Loucy (cell line): ENCODE measurements around the gene GAB2.

ENCODE experiments used
- H2AFZ ChIP-seq: fragments of 200-600 bp; sonication (generic); 2 replicates; pipeline ENCODE4 v1.6.0; 2016; ENCODE audit warnings: antibody characterized with exemption, mild to moderate bottlenecking, low read length, moderate library complexity
- H3F3A ChIP-seq: fragments of 200-600 bp; 2 replicates; pipeline ENCODE4 v1.6.0; 2016; ENCODE audit warnings: antibody characterized with exemption, low read depth, mild to moderate bottlenecking
- H3K27me3 ChIP-seq: fragments of 200-600 bp; sonication (generic); 2 replicates; pipeline ENCODE4 v1.6.1; 2014; ENCODE audit warnings: low read length, mild to moderate bottlenecking; ENCODE audit not compliant: insufficient read depth, poor library complexity, severe bottlenecking
- H3K36me3 ChIP-seq: fragments of 200-600 bp; sonication (generic); 2 replicates; pipeline ENCODE4 v1.6.1; 2016; ENCODE audit warnings: low read length; ENCODE audit not compliant: insufficient read depth
- H3K4me1 ChIP-seq: fragments of 200-600 bp; sonication (generic); 2 replicates; pipeline ENCODE4 v1.5.1; 2014; ENCODE audit warnings: low read length, mild to moderate bottlenecking; ENCODE audit not compliant: insufficient read depth, poor library complexity, severe bottlenecking
- H3K4me2 ChIP-seq: fragments of 200-600 bp; sonication (generic); 2 replicates; pipeline ENCODE4 v1.6.0; 2014; ENCODE audit warnings: antibody characterized with exemption, low read length, low read depth, mild to moderate bottlenecking; ENCODE audit not compliant: poor library complexity, severe bottlenecking
- H3K4me3 ChIP-seq: fragments of 200-600 bp; sonication (generic); 2 replicates; pipeline ENCODE4 v1.5.1; 2014; ENCODE audit warnings: low read length, mild to moderate bottlenecking, mixed read lengths; ENCODE audit not compliant: poor library complexity, severe bottlenecking
- H3K79me2 ChIP-seq: fragments of 200-600 bp; sonication (generic); 2 replicates; pipeline ENCODE4 v1.6.1; 2014; ENCODE audit warnings: low read length; ENCODE audit not compliant: insufficient read depth
- H3K9ac ChIP-seq: fragments of 200-600 bp; sonication (generic); 2 replicates; pipeline ENCODE4 v1.6.0; 2014; ENCODE audit warnings: mild to moderate bottlenecking, low read depth, low read length, moderate library complexity; ENCODE audit not compliant: poor library complexity, severe bottlenecking
- H3K9me2 ChIP-seq: fragments of 200-600 bp; sonication (generic); replicated peaks from 2 replicates; pipeline ENCODE4 v1.6.1; 2016; ENCODE audit warnings: low read depth, low read length, mixed read lengths
- H3K9me3 ChIP-seq: fragments of 200-600 bp; sonication (generic); 2 replicates; pipeline ENCODE4 v1.6.1; 2014; ENCODE audit warnings: mild to moderate bottlenecking, antibody characterized with exemption, low read length, low read depth; ENCODE audit not compliant: insufficient read depth
- H4K20me1 ChIP-seq: fragments of 200-600 bp; sonication (generic); 2 replicates; pipeline ENCODE4 v1.6.0; 2014; ENCODE audit warnings: antibody characterized with exemption, low read length, mild to moderate bottlenecking; ENCODE audit not compliant: insufficient read depth, poor library complexity, severe bottlenecking
- EZH2phosphoT487 ChIP-seq: fragments of 200-600 bp; IDR thresholded peaks from 2 replicates; pipeline ENCODE4 v1.6.1; 2018; ENCODE audit warnings: antibody characterized with exemption, mild to moderate bottlenecking, moderate library complexity, borderline replicate concordance
- TF ChIP-seq, protein P1 (sequence below): fragments of 200-600 bp; sonication (generic); conservative IDR thresholded peaks from 2 replicates; pipeline ENCODE4 v1.5.1; 2014; ENCODE audit warnings: mild to moderate bottlenecking, antibody characterized with exemption, low read length

The GAB2 gene

GRCh38 chr11:78218707-78219492 is 198.7 kb downstream of the GAB2 start:
- no peak for TF ChIP-seq EZH2phosphoT487
- TF ChIP-seq, protein P1, sequence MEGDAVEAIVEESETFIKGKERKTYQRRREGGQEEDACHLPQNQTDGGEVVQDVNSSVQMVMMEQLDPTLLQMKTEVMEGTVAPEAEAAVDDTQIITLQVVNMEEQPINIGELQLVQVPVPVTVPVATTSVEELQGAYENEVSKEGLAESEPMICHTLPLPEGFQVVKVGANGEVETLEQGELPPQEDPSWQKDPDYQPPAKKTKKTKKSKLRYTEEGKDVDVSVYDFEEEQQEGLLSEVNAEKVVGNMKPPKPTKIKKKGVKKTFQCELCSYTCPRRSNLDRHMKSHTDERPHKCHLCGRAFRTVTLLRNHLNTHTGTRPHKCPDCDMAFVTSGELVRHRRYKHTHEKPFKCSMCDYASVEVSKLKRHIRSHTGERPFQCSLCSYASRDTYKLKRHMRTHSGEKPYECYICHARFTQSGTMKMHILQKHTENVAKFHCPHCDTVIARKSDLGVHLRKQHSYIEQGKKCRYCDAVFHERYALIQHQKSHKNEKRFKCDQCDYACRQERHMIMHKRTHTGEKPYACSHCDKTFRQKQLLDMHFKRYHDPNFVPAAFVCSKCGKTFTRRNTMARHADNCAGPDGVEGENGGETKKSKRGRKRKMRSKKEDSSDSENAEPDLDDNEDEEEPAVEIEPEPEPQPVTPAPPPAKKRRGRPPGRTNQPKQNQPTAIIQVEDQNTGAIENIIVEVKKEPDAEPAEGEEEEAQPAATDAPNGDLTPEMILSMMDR: no peak
- no peaks in the 10 kb centered on the region for H3K9me3 ChIP-seq
- H3K9ac ChIP-seq: no peak overlapping the region
- no peaks in the 10 kb centered on the region for H3K9me2 ChIP-seq
- no peaks in the 10 kb centered on the region for H3K4me1 ChIP-seq
- no peak overlapping the region for H2AFZ ChIP-seq
- H3K4me3 ChIP-seq: no peak overlapping the region
- H3F3A ChIP-seq: no peaks in the 10 kb centered on the region
- H3K4me2 ChIP-seq: no peak overlapping the region
- no peaks in the 10 kb centered on the region for H3K27me3 ChIP-seq
- no peaks in the 10 kb centered on the region for H3K79me2 ChIP-seq
- H3K36me3 ChIP-seq: no peaks in the 10 kb centered on the region; the same call in 1 of the 2 replicates
- H4K20me1 ChIP-seq: no peaks in the 10 kb centered on the region

DNA sequence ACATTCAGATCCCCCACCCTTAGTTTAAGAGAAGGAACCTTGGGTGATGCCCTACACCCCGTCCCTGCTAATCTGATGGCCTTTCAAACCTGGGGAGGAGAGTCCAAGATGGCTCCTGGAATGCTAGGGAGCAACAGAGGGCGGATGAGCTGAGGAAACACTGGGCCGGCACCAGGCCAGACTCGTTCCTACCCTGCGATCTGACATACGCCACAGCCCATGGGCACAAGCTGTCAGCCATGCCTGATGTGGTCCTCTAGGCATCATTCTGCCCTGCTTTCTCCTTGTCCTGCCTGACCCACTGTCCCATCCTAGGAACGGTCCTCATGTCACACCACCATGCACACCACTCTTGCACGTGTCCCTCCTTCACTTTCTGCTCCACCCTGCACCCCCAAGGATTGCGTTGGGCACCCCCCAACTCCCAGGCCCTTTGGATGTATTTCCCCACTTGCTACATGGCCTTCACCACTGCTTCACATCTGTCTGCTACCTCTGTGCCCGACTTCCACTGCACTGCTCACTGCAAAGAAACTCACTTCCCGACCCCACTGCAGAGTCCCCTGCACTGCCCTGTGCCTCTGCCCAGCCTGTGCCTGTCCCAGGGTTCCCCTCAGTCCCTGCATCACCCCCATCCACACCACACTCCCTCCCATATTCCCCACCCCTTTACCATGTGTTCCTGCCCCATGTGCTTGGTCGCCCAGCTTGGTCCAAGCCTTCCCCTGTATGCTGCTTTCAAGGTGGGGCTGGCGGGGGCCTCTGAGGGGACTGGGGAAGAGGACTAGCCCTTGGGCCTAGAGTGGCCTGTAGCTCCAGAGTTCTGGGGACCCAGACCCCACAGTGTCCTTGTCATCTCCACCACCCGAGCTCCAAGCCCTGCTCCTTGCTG is 199.7 kb downstream of the GAB2 start:
- Histone ChIP-seq H3F3A (no peaks in the 10 kb centered on the region), H3K9me2 (no peaks in the 10 kb centered on the region), H3K9me3 (no peaks in the 10 kb centered on the region), H3K36me3 (no peaks in the 10 kb centered on the region; the same call in 1 of the 2 replicates), H4K20me1 (no peaks in the 10 kb centered on the region), H3K27me3 (no peaks in the 10 kb centered on the region), H3K4me3 (no peak overlapping the region), H3K9ac (no peak overlapping the region), H3K79me2 (no peaks in the 10 kb centered on the region), H3K4me1 (no peaks in the 10 kb centered on the region), H3K4me2 (no peak overlapping the region), H2AFZ (no peak overlapping the region)
- TF ChIP-seq EZH2phosphoT487: no peak
- TF ChIP-seq, protein P1: no peak

DNA sequence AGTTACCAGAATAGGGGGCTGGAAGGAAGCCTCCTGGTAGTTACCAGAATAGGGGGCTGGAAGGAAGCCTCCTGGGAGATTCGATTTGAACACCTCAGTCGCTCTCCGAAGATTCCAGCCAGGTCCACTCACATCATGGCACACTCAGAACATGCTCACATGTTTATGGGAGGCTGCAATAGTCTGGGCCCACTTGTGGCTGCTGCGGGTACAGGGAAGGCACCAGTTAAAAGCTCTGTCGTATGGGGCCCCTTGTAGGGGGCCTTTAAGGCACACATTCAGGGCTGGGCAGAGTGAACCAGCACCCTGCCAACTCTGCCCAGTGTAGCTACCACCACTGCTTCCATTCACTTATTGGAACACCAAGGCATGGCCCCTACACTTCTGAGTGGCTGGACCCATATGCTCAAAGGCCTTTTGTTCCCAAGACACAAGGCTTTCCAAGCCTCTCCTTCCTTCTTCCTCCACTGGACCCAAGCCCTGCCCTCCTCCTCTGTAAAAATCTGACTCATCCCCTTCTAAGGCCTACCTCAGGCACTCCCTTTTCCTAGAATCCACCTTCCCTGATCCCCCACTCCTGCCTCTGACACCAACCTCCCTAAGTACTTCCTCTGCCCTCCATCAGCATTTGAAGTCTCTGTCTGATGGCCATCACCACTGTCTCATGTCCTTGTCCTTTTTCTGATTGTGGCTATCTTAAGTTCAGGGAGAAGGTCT is 200.9 kb downstream of the GAB2 start:
- Histone ChIP-seq H3K4me1 (no peaks in the 10 kb centered on the region), H3F3A (no peaks in the 10 kb centered on the region), H3K27me3 (no peaks in the 10 kb centered on the region), H3K36me3 (no peaks in the 10 kb centered on the region; the same call in 1 of the 2 replicates), H3K4me2 (no peak overlapping the region), H3K9me3 (no peaks in the 10 kb centered on the region), H3K4me3 (no peak overlapping the region), H3K9me2 (no peaks in the 10 kb centered on the region), H3K9ac (no peak overlapping the region), H2AFZ (no peak overlapping the region), H3K79me2 (no peaks in the 10 kb centered on the region), H4K20me1 (no peaks in the 10 kb centered on the region)
- TF ChIP-seq, protein P1: no peak
- no peak for TF ChIP-seq EZH2phosphoT487
